ENCODE data around the gene NECAP2. TPM values are rescaled to one million over a fixed set of nuclear protein-coding genes. Genes with fewer than 3 reads are reported as not detected.
"Not testable (repeated sequence)": the region's sequence is repeated elsewhere in the genome, so short reads cannot be mapped to it uniquely, and the experiment has no call there.

The NECAP2 gene
- total RNA-seq, 1 donor, result 76.0 TPM

DNA sequence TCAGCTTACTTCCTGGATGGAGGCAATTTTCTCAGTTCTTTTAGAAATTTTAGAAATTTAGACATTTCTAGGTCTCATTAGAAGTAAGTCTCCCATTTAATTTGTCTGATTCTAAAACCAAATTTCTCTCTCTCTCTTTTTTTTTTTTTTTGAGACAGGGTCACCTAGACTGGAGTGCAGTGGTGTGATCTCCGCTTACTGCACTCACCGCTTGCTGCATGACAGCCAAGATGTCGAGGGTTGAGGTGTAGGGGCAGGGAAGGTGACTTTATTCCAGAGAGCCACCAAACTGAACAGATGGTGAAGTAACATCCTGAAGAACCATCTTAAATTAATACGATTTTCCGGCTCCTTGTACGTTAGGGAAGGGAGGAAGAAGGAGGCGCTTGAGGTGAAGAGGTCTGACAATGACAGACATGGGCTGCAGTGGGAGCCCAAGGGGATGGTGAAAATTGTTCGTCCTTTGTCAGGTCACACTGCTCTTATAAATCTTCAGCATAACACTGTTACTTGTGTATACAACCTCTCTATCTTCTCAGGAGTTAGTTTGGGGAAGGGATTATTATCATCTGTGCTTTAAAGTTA lies 68.4 kb downstream of the NECAP2 start:
- not testable (repeated sequence) for H3K27me3 ChIP-seq (ENCODE audit: insufficient read depth, low read length); H3K27ac ChIP-seq (ENCODE audit: low read depth, low read length)

More for the DNA sequence above, 68.4 kb downstream of the NECAP2 start:
- H3K36me3 ChIP-seq (ENCODE audit: insufficient read depth, low read length); H3K79me2 ChIP-seq (ENCODE audit: insufficient read depth, low read length); H3K4me2 ChIP-seq (ENCODE audit: insufficient read depth, low read length); DNase-seq (ENCODE audit: insufficient read length, low spot score, missing footprints); H3K4me1 ChIP-seq (ENCODE audit: insufficient read depth, low read length); H2AFZ ChIP-seq (ENCODE audit: low read length); H4K20me1 ChIP-seq (ENCODE audit: insufficient read depth, low read length); H3K4me3 ChIP-seq (ENCODE audit: insufficient read depth, low read length); H3K9me3 ChIP-seq (ENCODE audit: low read depth, low read length): not testable (repeated sequence)

Other genes with a start within 250 kb of the NECAP2 start
- gene ARHGEF19, start 228.1 kb upstream of the NECAP2 start, total RNA-seq, result 5.9 and 6.5 TPM in 2 replicates
- gene CPLANE2, start 203.5 kb upstream of the NECAP2 start, total RNA-seq, result 9.4 and 14.1 TPM in 2 replicates
- 15.0 and 16.3 TPM in 2 replicates for gene FBXO42, start 88.2 kb upstream of the NECAP2 start, total RNA-seq
- gene SZRD1, start 73.5 kb upstream of the NECAP2 start, total RNA-seq, result 63.6 and 66.2 TPM in 2 replicates
- not detected in 2 replicates for gene SPATA21, start 3.3 kb upstream of the NECAP2 start, total RNA-seq
- gene RNU1-1, start 73.6 kb downstream of the NECAP2 start, total RNA-seq, result under 0.01 TPM in 1 of 2 replicates, not detected in the other
- gene NBPF1, start 172.8 kb downstream of the NECAP2 start, total RNA-seq, result 54.6 and 71.6 TPM in 2 replicates
- gene RNU1-3, start 226.2 kb downstream of the NECAP2 start, total RNA-seq, result under 0.01 TPM in 1 of 2 replicates, not detected in the other

Data from osteoblast (primary cell).